Gastrocnemius medialis (tissue), 4 donors: ENCODE measurements around the gene SMCHD1.

Source experiments
- CTCF ChIP-seq, 5 experiments: fragments of 450-650 bp in 3 of 5; fragments of 200-600 bp in 2 of 5; sonication (generic) in 2 of 5; IDR thresholded peaks in 4 of 5; conservative IDR thresholded peaks in 1 of 5; 1 replicate in 4 of 5; 2 replicates in 1 of 5; pipeline ENCODE4 v1.5.1; 2016 to 2019; ENCODE audit warnings: antibody characterized with exemption in 5 of 5, mild to moderate bottlenecking in 3 of 5, moderate library complexity in 3 of 5
- POLR2A ChIP-seq, 2 donors: fragments of 450-650 bp; IDR thresholded peaks; one replicate each; pipeline ENCODE4 v1.6.1; 2017; ENCODE audit warnings: antibody characterized with exemption in 2 of 2, mild to moderate bottlenecking in 2 of 2, moderate library complexity in 2 of 2

- TF ChIP-seq POLR2A (IDR thresholded peaks at IDR 0.05) (no peak), CTCF (IDR thresholded peaks at IDR 0.05 in 4 of 5, conservative IDR thresholded peaks at IDR 0.05 in 1 of 5) (no peak)
Observed at GRCh38 chr18:2657788-2658458, 2.4 kb downstream of the SMCHD1 start.
